HG02610 (cell line): ENCODE results near the gene SAFB2.
"Not testable (repeated sequence)": the region's sequence is repeated elsewhere in the genome, so short reads cannot be mapped to it uniquely, and the experiment has no call there.

Experiments
- ATAC-seq: cut with Tn5 transposase; IDR thresholded peaks from one replicate; pipeline ENCODE4 v1.9.1; 2021; ENCODE audit warnings: mild to moderate bottlenecking, moderate library complexity; ENCODE audit not compliant: unreplicated experiment

The SAFB2 gene

GRCh38 chr19:5608766-5609165 lies 13.8 kb downstream of the SAFB2 start:
- not testable (repeated sequence) for ATAC-seq

DNA sequence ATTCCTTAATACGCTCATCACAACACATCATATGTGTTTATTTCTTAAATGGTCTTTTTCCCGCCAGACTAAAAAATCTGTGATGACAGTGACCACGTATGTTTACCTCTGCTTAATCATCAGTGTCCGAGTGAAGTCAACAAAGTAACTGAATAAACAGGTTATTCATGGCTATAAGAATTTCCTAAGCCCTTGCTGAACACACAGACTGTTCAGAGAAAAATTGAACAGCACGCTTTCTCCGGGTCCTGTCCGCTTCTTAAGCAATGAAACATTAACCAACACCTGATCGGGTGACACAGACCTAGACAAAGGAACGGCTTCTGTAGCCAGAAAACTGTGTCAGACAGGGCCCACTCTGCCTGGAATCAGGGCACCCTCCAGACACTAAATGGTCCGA lies 14.3 kb downstream of the SAFB2 start:
- ATAC-seq, result no peak

- ATAC-seq, result no peak
Measured at GRCh38 chr19:5607318-5608275, 15.0 kb downstream of the SAFB2 start.

DNA sequence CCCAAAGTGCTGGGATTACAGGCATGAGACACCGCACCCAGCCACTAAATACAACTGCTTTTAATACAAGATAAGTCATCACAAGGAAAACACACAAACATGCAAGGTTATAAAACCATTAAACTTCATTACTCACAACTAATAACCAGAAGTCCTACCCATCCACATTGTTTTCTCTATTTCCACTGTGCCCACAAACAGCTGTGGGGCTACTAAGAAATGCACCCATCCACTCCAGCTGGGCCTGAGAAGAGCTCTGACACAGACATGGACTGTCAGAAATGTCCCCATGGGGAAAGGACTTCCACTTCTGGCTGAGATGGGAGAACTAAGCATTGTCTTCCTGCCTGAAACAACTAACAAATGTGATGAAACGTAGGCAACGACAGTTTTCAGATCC lies 17.2 kb downstream of the SAFB2 start:
- ATAC-seq, result no peak

DNA sequence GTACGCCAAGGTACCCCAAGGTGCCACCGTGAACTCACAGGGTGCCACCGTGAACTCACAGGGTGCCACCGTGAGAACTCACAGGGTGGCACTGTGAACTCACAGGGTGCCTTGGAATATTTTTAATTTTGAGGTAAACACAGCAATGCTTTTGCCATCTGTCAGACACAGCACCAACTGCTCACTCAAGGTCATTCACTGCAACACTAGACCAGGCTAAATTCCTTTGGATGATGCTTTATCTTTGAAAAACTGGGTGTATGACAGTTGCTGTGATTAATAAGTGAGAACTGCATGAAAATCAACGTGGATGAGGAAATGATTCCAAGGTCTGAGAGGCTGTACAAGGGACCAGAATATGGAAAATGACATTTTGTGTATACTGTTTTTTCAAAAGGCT lies 18.9 kb downstream of the SAFB2 start:
- no peak for ATAC-seq

- ATAC-seq, result no peak
Measured at GRCh38 chr19:5600797-5601196, 21.8 kb downstream of the SAFB2 start.

- ATAC-seq, result no peak
Measured at GRCh38 chr19:5595745-5596144, 26.8 kb downstream of the SAFB2 start.

DNA sequence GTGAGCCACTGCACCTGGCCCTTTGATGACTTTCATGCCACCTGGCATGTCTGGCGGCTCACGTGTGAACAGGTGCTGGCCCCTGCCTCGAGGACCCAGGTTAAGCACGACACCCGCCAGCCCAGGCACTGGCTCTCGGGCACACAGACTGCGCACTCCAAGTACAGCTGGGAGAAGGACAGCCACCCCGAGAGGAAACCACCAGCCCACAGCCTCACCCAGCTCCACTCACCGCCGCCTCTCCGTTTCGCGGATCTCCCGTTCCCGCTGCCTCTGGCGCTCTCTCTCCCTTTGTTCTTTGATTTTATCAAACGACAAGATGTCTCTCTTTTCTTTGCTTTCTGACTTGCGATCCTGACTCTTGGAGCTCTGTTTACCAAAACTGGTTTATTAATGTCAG lies 27.4 kb downstream of the SAFB2 start:
- no peak for ATAC-seq

- no peak for ATAC-seq
Measured at GRCh38 chr19:5594521-5594950, 28.0 kb downstream of the SAFB2 start.

DNA sequence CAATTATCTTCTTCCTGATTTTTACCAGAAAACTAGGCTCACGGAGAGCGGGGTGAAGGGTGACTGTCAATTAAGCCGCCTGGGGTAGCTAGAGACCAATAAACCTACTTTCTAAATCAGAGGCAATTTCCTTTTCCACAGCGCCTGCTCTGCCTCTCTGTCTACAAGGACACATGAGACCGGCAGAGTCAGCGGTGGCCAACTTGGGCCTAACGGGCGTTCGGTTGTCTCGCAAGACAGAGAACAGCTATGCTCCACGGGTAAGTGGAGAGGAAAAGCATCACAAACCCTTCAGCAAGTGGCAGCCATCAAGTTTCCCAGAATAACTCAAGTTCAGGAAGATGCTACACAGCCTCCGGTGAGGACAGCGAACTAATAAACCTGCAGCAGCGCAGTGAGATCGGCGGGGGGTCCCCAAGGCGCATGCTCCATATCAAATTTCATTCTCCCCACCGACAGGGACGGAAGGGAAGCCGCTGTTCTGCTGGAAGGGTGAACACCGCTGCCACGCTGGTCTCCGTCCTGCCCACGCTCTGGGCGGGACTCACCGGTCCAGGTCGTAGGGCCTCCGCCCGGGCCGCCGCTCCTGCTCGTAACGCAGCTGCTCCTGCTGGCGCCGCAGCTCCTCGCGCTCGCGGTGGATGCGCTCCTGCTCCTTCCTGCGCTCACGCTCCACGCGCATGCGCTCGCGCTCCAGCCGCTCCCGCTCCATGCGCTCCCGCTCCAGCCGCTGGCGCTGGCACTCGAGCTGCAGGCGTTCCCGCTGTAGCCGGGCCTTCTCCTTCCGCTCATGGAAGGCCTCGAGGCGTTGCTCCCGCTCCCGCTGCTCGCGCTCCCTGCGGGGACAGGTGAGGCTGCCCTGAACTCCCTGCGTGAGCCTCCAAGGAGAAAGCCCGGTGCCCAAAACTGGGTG lies 29.0 kb downstream of the SAFB2 start:
- no peak for ATAC-seq

DNA sequence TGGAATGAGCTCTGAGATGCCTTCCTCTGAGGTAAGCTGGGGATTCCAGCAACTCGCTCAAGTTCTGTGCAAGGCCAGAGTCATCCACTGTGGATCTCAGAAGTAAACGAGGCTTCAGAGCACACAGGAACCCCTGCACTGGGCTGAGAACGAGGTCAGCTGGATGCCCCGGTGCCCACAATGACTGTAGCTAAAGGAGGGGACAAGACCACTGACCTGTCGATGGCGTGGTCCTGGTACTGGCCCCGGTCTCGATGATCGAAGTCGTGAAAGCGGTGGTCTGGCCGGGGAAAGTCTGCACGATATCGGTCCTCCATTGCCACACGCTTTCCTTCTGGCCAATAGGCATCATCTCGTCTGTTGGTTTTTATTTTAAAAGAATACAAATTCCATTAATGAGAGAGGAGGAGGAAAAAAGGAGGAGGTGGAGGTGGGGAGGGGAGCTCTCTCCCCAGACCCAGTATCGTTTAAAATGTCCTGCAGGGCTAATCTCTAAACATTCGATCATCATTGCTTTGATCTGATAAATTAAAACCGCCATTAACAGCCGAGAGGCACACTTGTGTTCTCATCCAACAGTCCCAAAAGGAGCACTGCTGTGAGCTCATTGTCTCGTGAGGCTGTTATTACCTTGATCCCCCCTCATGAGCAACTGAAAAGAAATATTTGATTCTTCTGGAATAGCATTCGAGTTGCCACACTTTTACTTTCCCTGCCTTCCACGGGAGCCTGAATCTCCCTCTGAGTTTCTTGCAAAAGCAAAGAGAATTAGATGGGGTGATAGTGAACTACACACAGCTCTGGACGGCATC lies 29.8 kb downstream of the SAFB2 start:
- ATAC-seq, result no peak

GRCh38 chr19:5591476-5591875 lies 31.1 kb downstream of the SAFB2 start:
- ATAC-seq, result no peak

- no peak for ATAC-seq
Measured at GRCh38 chr19:5590865-5591154, 31.8 kb downstream of the SAFB2 start.

GRCh38 chr19:5590151-5590864 lies 32.3 kb downstream of the SAFB2 start:
- ATAC-seq, result no peak

GRCh38 chr19:5588906-5589676 lies 33.5 kb downstream of the SAFB2 start:
- ATAC-seq, result no peak

DNA sequence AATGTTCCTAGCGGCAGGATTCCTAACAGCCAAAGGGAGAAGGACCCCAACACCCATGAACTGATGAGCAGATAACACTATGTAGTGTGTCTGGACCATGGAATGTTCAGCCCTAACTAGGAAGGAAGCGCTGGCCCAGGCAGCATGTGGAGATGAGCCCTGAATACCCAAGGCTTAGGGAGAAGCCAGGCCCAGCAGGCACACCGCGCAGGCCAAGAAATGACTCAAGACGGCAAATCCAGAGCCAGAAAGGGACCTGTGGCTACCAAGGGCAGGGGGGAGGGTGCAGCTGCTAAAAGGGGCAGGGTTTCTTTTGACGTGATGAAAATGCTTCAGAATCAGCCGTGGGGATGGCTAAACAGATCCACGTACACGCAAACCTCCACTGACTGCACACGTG lies 34.1 kb downstream of the SAFB2 start:
- no peak for ATAC-seq

DNA sequence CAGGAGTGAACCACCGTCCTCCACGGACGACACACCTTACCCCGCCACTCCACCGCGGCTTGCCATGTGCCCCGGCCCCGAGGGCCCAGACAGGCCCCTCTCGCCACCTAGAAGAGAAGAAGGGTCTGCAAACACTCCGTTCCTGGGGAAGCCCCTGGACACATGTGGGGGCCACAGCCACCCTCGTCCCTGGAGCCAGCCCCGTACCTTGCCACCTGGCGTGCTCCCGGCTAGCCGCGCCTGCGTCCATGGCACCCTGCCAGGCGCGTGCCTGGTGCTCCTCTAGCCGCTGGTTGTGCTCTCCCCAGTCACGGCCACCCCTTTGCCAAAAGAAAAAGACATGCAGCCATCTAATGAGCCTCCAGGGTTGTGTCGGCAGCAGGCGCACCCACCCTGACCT lies 34.9 kb downstream of the SAFB2 start:
- ATAC-seq, result no peak

GRCh38 chr19:5587071-5587455 lies 35.5 kb downstream of the SAFB2 start:
- no peak for ATAC-seq

DNA sequence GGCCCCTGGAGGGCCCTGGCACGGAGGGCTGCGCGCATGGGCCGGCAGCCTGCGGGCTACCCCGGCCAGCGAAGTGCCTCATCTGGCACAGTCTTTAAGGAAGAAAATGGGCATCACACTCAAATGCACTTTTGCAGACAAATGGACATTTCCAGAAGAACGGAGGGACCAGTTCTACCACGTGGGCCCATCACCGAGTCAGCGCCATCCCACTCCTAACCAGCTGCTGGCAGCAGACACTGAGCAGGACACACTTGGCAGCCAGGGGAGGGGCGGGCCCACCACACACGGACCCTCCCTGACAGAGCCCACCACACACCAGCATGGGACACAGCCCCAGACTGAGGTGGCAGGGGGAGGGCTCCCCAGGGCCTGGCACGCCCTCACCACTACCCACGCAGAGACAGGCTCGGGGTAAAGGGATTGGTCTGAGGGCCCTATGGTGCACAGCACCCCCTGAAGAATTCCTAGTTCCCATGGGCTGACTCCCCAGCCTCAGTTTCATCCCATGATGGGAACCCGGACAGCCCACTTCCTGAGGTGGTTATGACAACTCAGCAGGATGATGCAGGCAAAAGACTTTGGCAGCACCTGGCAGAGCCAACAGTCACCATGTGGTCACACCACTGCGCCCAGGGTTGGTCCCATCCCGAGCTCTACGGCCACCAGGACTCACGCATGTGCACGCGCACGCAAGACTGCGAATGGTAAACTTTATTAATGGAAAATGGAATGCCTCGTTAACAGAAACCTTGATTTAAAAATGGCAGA lies 36.1 kb downstream of the SAFB2 start:
- no peak for ATAC-seq
